HCT116 (cell line): ENCODE measurements around the gene ZNF319.

Experiments used
- EZH2 ChIP-seq: fragments of 200-600 bp; sonication (generic); IDR thresholded peaks from 2 replicates; pipeline ENCODE4 v1.6.1; 2017; ENCODE audit warnings: antibody characterized with exemption, mixed run types
- EZH2phosphoT487 ChIP-seq: fragments of 200-600 bp; IDR thresholded peaks from 2 replicates; pipeline ENCODE4 v1.6.1; 2018; ENCODE audit warnings: antibody characterized with exemption, borderline replicate concordance
- POLR2A ChIP-seq: IDR thresholded peaks from 2 replicates; pipeline ENCODE4 v1.7.0; 2011; ENCODE audit warnings: borderline replicate concordance; ENCODE audit not compliant: insufficient read depth, insufficient read length; ENCODE audit errors: extremely low read depth
- POLR2AphosphoS5 ChIP-seq: IDR thresholded peaks from 2 replicates; pipeline ENCODE4 v1.6.1; 2011; ENCODE audit warnings: mild to moderate bottlenecking, low read depth, low read length, moderate library complexity
- TCF7L2 ChIP-seq: IDR thresholded peaks from 2 replicates; pipeline ENCODE4 v1.7.0; 2011; ENCODE audit warnings: borderline replicate concordance, inconsistent platforms; ENCODE audit not compliant: insufficient read depth, insufficient read length; ENCODE audit errors: extremely low read depth
- TF ChIP-seq, protein P1 (sequence below), 3 experiments: fragments of 200-600 bp in 1 of 3; sonication (generic) in 1 of 3; IDR thresholded peaks in 2 of 3; conservative IDR thresholded peaks in 1 of 3; 2 replicates each; pipeline ENCODE4 v1.5.1; 2012 to 2017; ENCODE audit warnings: low read depth in 2 of 3, low read length in 2 of 3, antibody characterized with exemption in 1 of 3, borderline replicate concordance in 1 of 3, control low read depth in 1 of 3, mild to moderate bottlenecking in 1 of 3, mixed read lengths in 1 of 3, mixed run types in 1 of 3, moderate library complexity in 1 of 3; ENCODE audit not compliant: insufficient read depth in 1 of 3

DNA sequence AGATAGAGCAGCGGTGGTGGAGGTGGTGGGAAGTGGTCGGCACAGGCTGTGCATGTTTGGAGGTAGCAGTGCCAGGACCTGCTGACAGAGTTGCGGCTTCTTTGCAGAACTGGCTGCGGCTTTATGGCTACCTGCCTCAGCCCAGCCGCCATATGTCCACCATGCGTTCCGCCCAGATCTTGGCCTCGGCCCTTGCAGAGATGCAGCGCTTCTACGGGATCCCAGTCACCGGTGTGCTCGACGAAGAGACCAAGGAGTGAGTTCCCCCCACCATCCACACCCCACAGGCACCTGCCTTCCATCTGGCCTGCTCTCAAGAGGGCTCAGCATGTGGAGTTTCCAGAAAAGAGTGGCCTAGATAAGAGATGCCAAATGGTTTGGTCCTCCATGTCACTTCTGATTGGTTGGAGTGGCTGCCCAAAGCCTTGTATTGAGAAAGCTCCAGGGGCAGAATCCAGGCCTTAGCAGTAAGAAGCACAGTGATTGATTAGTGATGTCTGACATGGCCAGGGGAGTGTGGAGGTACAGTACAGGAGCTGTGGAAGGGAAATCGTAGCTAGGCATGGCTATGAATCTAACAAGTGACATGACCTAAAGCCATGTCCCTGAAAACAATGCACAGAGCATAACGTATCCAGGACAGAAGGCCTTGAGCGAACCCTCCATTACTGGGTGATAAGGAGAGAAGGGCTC lies 37.0 kb upstream of the ZNF319 start:
- TF ChIP-seq, protein P1, sequence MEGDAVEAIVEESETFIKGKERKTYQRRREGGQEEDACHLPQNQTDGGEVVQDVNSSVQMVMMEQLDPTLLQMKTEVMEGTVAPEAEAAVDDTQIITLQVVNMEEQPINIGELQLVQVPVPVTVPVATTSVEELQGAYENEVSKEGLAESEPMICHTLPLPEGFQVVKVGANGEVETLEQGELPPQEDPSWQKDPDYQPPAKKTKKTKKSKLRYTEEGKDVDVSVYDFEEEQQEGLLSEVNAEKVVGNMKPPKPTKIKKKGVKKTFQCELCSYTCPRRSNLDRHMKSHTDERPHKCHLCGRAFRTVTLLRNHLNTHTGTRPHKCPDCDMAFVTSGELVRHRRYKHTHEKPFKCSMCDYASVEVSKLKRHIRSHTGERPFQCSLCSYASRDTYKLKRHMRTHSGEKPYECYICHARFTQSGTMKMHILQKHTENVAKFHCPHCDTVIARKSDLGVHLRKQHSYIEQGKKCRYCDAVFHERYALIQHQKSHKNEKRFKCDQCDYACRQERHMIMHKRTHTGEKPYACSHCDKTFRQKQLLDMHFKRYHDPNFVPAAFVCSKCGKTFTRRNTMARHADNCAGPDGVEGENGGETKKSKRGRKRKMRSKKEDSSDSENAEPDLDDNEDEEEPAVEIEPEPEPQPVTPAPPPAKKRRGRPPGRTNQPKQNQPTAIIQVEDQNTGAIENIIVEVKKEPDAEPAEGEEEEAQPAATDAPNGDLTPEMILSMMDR (IDR thresholded peaks at IDR 0.05 in 2 of 3, conservative IDR thresholded peaks at IDR 0.05 in 1 of 3; ENCODE audit: borderline replicate concordance in 1 of 3, insufficient read depth in 1 of 3, low read depth in 2 of 3, low read length in 2 of 3) = no peak
- no peak for TF ChIP-seq EZH2
- no peak for TF ChIP-seq EZH2phosphoT487
- no peak for TF ChIP-seq POLR2A
- TF ChIP-seq TCF7L2 = no peak
- no peak for TF ChIP-seq POLR2AphosphoS5
